ENCODE measurements around the gene EIF5A.

EIF5A gene

DNA sequence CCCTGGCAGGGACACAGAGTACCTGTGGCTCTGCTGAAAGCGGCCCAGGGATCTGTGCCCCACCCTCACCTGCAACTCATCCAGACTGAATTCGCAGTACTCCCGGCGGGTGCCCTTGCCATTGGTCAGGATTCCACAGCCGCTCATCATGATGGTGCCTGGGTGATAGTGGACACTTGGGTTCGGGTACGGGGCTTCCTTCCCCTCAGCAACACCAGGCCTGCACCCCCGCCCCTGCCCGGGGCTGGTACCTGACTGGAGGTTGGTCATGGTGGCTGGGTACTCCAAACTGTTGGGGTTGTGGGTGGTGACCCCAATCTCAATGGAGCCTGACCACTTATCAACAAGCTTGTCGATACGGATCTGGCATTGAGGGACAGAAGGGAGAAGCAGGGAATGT is 18.8 kb downstream of the EIF5A start:
- Histone ChIP-seq H3K9me3 (ENCODE audit: severe bottlenecking) (no peaks in the 10 kb centered on the region), H3K36me3 (peaks cover 52% of the 10 kb centered on the region), H3K27ac (no peak overlapping the region), H3K27me3 (ENCODE audit: insufficient read depth, low read depth, severe bottlenecking) (no peaks in the 10 kb centered on the region), H3K4me3 (ENCODE audit: low read depth, low read length) (no peak overlapping the region)
- no peak for DNase-seq
- TF ChIP-seq, protein P1, sequence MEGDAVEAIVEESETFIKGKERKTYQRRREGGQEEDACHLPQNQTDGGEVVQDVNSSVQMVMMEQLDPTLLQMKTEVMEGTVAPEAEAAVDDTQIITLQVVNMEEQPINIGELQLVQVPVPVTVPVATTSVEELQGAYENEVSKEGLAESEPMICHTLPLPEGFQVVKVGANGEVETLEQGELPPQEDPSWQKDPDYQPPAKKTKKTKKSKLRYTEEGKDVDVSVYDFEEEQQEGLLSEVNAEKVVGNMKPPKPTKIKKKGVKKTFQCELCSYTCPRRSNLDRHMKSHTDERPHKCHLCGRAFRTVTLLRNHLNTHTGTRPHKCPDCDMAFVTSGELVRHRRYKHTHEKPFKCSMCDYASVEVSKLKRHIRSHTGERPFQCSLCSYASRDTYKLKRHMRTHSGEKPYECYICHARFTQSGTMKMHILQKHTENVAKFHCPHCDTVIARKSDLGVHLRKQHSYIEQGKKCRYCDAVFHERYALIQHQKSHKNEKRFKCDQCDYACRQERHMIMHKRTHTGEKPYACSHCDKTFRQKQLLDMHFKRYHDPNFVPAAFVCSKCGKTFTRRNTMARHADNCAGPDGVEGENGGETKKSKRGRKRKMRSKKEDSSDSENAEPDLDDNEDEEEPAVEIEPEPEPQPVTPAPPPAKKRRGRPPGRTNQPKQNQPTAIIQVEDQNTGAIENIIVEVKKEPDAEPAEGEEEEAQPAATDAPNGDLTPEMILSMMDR (IDR thresholded peaks at IDR 0.05; ENCODE audit: low read depth, low read length) = no peak

DNA sequence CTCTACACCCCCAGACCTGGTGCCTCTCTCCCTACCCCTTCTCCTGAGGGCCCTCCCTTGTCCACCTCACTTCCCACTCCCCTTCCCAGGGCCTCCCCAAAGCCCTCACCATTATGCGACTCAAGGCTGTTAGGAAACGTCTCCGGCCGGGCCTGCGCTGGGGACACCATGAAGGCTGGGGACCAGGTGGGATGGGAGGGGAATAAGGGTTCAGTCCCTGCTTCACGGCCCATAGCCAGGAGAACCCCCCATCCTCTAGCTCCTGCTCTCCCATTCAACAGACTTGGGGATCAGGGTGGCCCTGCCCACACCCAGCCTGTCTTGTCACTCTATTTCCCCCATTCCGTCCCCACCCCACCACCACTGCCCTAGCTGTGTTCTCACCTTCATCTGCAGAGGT is 19.6 kb downstream of the EIF5A start:
- Histone ChIP-seq H3K9me3 (ENCODE audit: severe bottlenecking) (no peaks in the 10 kb centered on the region), H3K36me3 (peaks cover 43% of the 10 kb centered on the region), H3K4me3 (ENCODE audit: low read depth, low read length) (no peak overlapping the region), H3K27ac (no peak overlapping the region), H3K27me3 (ENCODE audit: insufficient read depth, low read depth, severe bottlenecking) (no peaks in the 10 kb centered on the region)
- TF ChIP-seq, protein P1 (IDR thresholded peaks at IDR 0.05; ENCODE audit: low read depth, low read length) = no peak
- no peak for DNase-seq

DNA sequence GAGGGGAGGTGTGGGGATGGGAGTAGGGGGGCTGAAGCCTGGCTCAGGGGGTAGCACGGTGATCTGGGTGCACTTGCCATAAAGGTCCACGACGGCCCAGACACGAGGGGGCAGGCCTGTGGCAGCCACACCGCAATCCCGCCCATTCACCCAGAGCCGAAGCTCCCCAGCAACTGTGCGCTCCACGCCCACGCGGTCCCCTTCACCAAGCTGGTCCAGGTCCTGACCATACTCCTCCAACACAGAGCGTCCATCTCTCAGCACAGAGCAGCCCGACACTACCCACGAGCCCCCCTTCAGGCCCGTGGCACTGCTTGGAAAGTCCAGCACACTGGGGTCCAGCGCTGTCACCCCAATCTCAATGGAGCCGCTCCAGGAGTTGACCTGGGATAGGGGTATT is 20.1 kb downstream of the EIF5A start:
- TF ChIP-seq, protein P1 (IDR thresholded peaks at IDR 0.05; ENCODE audit: low read depth, low read length) = no peak
- H3K4me3 ChIP-seq (ENCODE audit: low read depth, low read length) = no peak overlapping the region
- H3K36me3 ChIP-seq = peaks cover 39% of the 10 kb centered on the region
- DNase-seq = no peak
- no peak overlapping the region for H3K27ac ChIP-seq
- no peaks in the 10 kb centered on the region for H3K27me3 ChIP-seq (ENCODE audit: insufficient read depth, low read depth, severe bottlenecking)
- H3K9me3 ChIP-seq (ENCODE audit: severe bottlenecking) = no peaks in the 10 kb centered on the region

DNA sequence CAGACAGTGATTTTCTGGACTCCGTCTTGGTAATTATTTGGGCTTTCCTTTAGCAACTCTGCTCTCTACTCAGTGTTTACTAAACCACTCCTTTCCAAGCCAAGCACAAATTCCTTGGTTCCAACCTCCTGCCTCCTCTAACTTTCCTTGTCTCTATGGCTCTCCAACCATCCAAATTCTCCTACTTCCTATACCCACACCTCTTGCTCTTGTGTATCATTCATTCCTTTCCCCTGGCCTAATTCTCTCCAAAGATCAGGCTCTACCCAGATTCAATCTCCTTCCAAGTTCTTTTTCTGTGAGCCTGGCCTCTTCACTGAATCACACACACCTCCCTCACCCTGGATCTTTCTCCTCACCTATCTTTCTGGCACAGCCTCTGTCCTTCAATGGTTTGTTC is 20.6 kb downstream of the EIF5A start:
- Histone ChIP-seq H3K4me3 (ENCODE audit: low read depth, low read length) (no peak overlapping the region), H3K36me3 (peaks cover 34% of the 10 kb centered on the region), H3K27ac (no peak overlapping the region), H3K27me3 (ENCODE audit: insufficient read depth, low read depth, severe bottlenecking) (no peaks in the 10 kb centered on the region), H3K9me3 (ENCODE audit: severe bottlenecking) (no peaks in the 10 kb centered on the region)
- no peak for DNase-seq
- TF ChIP-seq, protein P1 (IDR thresholded peaks at IDR 0.05; ENCODE audit: low read depth, low read length) = no peak

DNA sequence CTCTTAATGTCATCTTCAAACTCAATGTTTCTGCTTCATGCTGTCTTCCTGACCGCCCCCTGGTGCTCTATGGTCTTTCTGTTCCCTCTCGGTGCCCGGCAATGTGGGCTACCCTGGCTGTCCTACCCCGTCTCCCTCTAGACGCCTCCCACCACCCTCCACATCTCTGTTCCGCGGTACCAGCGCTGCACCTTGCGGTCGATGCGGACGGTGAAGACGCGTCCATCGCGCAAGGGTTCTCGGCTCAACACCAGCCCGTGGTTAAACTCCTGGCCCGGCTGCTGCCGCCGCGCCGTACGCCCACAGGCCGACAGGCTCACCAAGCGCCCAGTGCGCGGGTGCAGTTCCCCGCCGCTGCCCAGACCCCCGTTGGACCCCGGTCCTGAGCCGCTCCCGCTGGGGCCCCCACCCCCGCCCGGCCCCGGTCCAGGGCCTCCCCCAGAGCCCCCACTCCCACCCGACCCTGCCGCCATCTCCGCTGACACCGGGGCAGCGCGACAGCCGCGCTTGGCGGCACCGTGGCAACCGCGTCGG is 21.5 kb downstream of the EIF5A start, which contains the start of gene NEURL4:
Gene NEURL4 (minus strand): TSS at position 496 of the 534 bp plus-strand sequence. CDS start 23 bp downstream, at position 473.
- DNase-seq = peak; percentile 40
- Histone ChIP-seq H3K27ac (peak within 1 kb of the TSS; percentile 80), H3K36me3 (peaks cover 25% of the 10 kb centered on the region), H3K9me3 (ENCODE audit: severe bottlenecking) (no peaks in the 10 kb centered on the region), H3K27me3 (ENCODE audit: insufficient read depth, low read depth, severe bottlenecking) (no peaks in the 10 kb centered on the region), H3K4me3 (ENCODE audit: low read depth, low read length) (peak within 1 kb of the TSS; percentile 69)
- TF ChIP-seq, protein P1 (IDR thresholded peaks at IDR 0.05; ENCODE audit: low read depth, low read length) = no peak

Data from WERI-Rb-1 (cell line).